Peyer's patch (tissue), 4 donors: ENCODE measurements around the gene TNFRSF13B. TPM values are rescaled to one million over a fixed set of nuclear protein-coding genes. Genes with fewer than 3 reads are reported as not detected.
A peak's percentile ranks its signal among the peaks of the same experiment; 100 is the strongest.
"Not testable (repeated sequence)": the region's sequence is repeated elsewhere in the genome, so short reads cannot be mapped to it uniquely, and the experiment has no call there.

Source experiments
- DNase-seq, 3 donors: peaks; one replicate each; pipeline ENCODE4 v3.0.0-alpha.2; 2017 to 2019
- H3K27ac ChIP-seq, 4 donors: fragments of 200-600 bp; sonication (generic); one replicate each; pipeline ENCODE4 v1.5.1; 2016 to 2019
- H3K27me3 ChIP-seq, 2 donors: fragments of 200-600 bp; sonication (generic); one replicate each; pipeline ENCODE4 v1.5.1; 2019
- H3K36me3 ChIP-seq, 3 donors: fragments of 200-600 bp; sonication (generic); one replicate each; pipeline ENCODE4 v1.5.1; 2016 to 2019
- H3K4me1 ChIP-seq, 4 donors: fragments of 200-600 bp; sonication (generic); one replicate each; pipeline ENCODE4 v1.5.1; 2016 to 2019
- H3K4me3 ChIP-seq, 4 donors: fragments of 200-600 bp; sonication (generic); 1 replicate in 3 of 4; 2 replicates in 1 of 4; pipeline ENCODE4 v1.5.1; 2016 to 2019; ENCODE audit warnings: mild to moderate bottlenecking in 1 of 4
- H3K9me3 ChIP-seq, 4 donors: fragments of 200-600 bp; sonication (generic); one replicate each; pipeline ENCODE4 v1.5.1; 2016 to 2019; ENCODE audit warnings: mild to moderate bottlenecking in 1 of 4
- CTCF ChIP-seq, 6 experiments: fragments of 450-650 bp in 4 of 6; fragments of 200-600 bp in 2 of 6; sonication (generic) in 1 of 6; IDR thresholded peaks; one replicate each; pipeline ENCODE4 v1.5.1; 2017 to 2019; ENCODE audit warnings: antibody characterized with exemption in 6 of 6, mild to moderate bottlenecking in 3 of 6, moderate library complexity in 1 of 6
- POLR2A ChIP-seq, 2 donors: fragments of 450-650 bp; IDR thresholded peaks; one replicate each; pipeline ENCODE4 v1.5.1; 2017; ENCODE audit warnings: antibody characterized with exemption in 2 of 2, mild to moderate bottlenecking in 2 of 2, moderate library complexity in 2 of 2
- total RNA-seq, 4 donors: library from RNA; depleted of rRNA; stranded (reverse); fragments of >200 nt; gene quantifications; one replicate each; pipeline ENCODE4 v1.1.0, GENCODE V29; 2016

The TNFRSF13B gene
- total RNA-seq, 4 donors from 2014 or later, result 3.2 to 86.6 TPM; not detected in 2

GRCh38 chr17:16906680-16907079 is 65.2 kb downstream of the TNFRSF13B start:
- H3K27me3 ChIP-seq, result no peaks in the 10 kb centered on the region
- TF ChIP-seq CTCF (IDR thresholded peaks at IDR 0.05), result no peak
- no peak for TF ChIP-seq POLR2A (IDR thresholded peaks at IDR 0.05)
- no peaks in the 10 kb centered on the region for H3K36me3 ChIP-seq
- H3K9me3 ChIP-seq, result no peaks in the 10 kb centered on the region
- H3K4me1 ChIP-seq, result no peaks in the 10 kb centered on the region
- no peak for DNase-seq
- H3K27ac ChIP-seq, result no peak overlapping the region
- no peak overlapping the region for H3K4me3 ChIP-seq

- Histone ChIP-seq H3K4me1 (no peaks in the 10 kb centered on the region), H3K36me3 (no peaks in the 10 kb centered on the region), H3K4me3 (no peak overlapping the region), H3K27ac (no peak overlapping the region), H3K9me3 (no peaks in the 10 kb centered on the region), H3K27me3 (no peaks in the 10 kb centered on the region)
- TF ChIP-seq CTCF (IDR thresholded peaks at IDR 0.05) (no peak), POLR2A (IDR thresholded peaks at IDR 0.05) (no peak)
- DNase-seq, result no peak
These were observed 66.2 kb downstream of the TNFRSF13B start for GRCh38 chr17:16905593-16906191.

DNA sequence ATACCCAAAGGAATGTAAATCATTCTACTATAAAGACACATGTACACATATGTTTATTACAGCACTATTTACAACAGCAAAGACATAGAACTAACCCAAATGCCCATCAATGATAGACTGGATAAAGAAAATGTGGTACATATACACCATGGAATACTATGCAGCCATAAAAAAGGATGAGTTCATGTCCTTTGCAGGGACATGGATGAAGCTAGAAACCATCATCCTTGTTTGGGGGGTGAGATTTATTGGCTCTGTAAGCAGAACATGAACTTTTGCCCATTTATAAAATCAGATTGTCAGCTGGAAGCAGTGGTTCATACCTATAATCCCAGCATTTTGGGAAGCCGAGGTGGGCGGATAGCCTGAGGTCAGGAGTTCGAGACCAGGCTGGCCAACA is 68.8 kb downstream of the TNFRSF13B start:
- H3K4me3 ChIP-seq, H3K36me3 ChIP-seq, DNase-seq, H3K4me1 ChIP-seq, H3K27me3 ChIP-seq, H3K9me3 ChIP-seq, H3K27ac ChIP-seq: not testable (repeated sequence)

- H3K4me3 ChIP-seq, result no peak overlapping the region
- H3K9me3 ChIP-seq, result no peaks in the 10 kb centered on the region
- H3K4me1 ChIP-seq, result no peaks in the 10 kb centered on the region
- no peaks in the 10 kb centered on the region for H3K36me3 ChIP-seq
- DNase-seq, result peak in 1 of 3 donors; percentile 19
- H3K27ac ChIP-seq, result no peak overlapping the region
- no peak for TF ChIP-seq POLR2A (IDR thresholded peaks at IDR 0.05)
- no peak for TF ChIP-seq CTCF (IDR thresholded peaks at IDR 0.05)
- no peaks in the 10 kb centered on the region for H3K27me3 ChIP-seq
These were observed 71.5 kb downstream of the TNFRSF13B start for GRCh38 chr17:16900288-16900882.

- H3K36me3 ChIP-seq, H3K27ac ChIP-seq, H3K4me3 ChIP-seq, H3K4me1 ChIP-seq, H3K9me3 ChIP-seq, H3K27me3 ChIP-seq: not testable (repeated sequence)
- peak in 1 of 3 donors; percentile 15 for DNase-seq
These were observed 74.6 kb downstream of the TNFRSF13B start for GRCh38 chr17:16897211-16897896.

DNA sequence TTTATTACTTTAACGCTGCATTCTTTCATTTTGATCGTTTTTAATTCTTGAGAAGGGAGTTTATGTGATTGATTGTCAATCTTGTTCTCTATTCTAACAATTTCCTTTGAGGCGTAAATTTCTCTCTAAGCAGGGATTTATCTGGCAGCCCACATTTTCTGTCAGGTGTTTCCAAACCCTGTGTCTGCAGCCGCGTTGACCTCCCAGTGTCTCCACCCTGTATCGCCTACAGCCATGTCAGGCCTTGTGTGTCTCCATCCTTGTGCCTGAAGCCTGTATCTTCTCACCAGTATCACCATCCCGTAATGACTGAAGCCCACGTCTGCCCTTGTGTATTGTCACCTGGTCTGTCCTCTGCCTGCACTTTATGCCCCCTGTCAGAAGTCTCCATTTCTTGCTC is 75.7 kb downstream of the TNFRSF13B start:
- H3K9me3 ChIP-seq, H3K36me3 ChIP-seq, H3K27ac ChIP-seq, H3K4me1 ChIP-seq, H3K27me3 ChIP-seq, H3K4me3 ChIP-seq: not testable (repeated sequence)
- peak in 1 of 3 donors; percentile 17 for DNase-seq

DNA sequence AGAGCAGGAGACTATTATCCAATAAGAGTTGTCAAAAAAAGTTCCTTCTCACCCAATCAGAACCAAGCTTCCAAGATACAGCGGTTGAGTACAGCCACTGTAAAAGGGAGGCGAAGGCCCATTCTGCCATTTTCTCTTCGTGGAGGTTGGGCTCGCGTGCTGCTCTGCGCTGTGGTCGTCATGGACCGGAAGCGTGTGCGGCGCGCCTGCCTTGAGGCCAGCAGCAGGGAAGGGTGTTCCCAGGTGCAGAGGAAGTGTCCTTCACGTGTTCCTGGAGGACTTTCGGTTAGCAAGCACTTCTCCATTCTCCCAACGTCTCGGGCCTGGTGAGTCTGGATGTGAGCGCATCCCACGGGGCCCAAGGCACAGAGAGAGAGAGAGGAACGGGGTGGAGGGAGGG is 78.4 kb downstream of the TNFRSF13B start:
- DNase-seq, result peak in 1 of 3 donors; percentile 13
- H3K4me3 ChIP-seq, H3K9me3 ChIP-seq, H3K27me3 ChIP-seq, H3K36me3 ChIP-seq, H3K4me1 ChIP-seq, H3K27ac ChIP-seq: not testable (repeated sequence)

DNA sequence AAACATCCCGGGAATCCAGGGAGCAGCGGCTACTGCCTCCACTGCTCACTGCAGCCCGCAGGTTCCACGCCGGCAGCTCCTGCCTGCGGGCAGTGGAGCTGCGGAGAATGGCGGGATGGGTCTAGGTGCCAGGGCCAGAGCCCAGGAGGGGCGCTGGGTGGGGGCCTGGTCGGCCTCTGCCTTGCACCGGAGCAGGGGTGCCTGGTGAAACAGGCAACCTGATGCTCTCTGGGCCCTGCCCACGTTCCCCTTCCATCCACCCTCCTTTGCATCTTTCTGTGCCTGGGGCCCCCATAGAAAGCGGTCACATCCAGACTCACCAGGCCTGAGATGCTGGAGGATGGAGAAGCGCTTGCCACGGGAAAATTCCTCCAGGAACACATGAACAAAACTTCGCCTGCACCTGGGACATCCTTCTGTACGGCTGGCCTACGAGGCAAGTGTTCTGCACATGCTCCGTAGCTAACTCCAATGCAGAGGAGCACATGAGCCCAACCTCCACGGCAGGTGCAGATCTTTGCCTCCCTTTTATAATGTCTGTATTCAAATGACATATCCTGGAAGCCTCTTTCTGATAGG is 79.0 kb downstream of the TNFRSF13B start:
- H3K27me3 ChIP-seq, H3K4me3 ChIP-seq, H3K36me3 ChIP-seq, H3K27ac ChIP-seq, H3K4me1 ChIP-seq, H3K9me3 ChIP-seq: not testable (repeated sequence)
- peak in 1 of 3 donors; percentile 9 for DNase-seq
